AG09319 (cell line): ENCODE data around the gene GRAP2.

Experiments used
- DNase-seq: peaks from one replicate; pipeline ENCODE4 v3.0.0-alpha.2; 2010; ENCODE audit warnings: low read depth; ENCODE audit errors: extremely low read depth
- TF ChIP-seq, protein P1 (sequence below): IDR thresholded peaks from 2 replicates; pipeline ENCODE4 v1.5.1; 2011; ENCODE audit warnings: low read depth, mild to moderate bottlenecking, inconsistent platforms, low read length, moderate library complexity

GRAP2 gene

GRCh38 chr22:40007853-40008710 is 107.2 kb downstream of the GRAP2 start:
- no peak for DNase-seq
- TF ChIP-seq, protein P1, sequence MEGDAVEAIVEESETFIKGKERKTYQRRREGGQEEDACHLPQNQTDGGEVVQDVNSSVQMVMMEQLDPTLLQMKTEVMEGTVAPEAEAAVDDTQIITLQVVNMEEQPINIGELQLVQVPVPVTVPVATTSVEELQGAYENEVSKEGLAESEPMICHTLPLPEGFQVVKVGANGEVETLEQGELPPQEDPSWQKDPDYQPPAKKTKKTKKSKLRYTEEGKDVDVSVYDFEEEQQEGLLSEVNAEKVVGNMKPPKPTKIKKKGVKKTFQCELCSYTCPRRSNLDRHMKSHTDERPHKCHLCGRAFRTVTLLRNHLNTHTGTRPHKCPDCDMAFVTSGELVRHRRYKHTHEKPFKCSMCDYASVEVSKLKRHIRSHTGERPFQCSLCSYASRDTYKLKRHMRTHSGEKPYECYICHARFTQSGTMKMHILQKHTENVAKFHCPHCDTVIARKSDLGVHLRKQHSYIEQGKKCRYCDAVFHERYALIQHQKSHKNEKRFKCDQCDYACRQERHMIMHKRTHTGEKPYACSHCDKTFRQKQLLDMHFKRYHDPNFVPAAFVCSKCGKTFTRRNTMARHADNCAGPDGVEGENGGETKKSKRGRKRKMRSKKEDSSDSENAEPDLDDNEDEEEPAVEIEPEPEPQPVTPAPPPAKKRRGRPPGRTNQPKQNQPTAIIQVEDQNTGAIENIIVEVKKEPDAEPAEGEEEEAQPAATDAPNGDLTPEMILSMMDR: no peak

GRCh38 chr22:40008726-40009291 is 107.9 kb downstream of the GRAP2 start:
- TF ChIP-seq, protein P1: no peak
- no peak for DNase-seq

- DNase-seq: no peak
- TF ChIP-seq, protein P1: no peak
Observed at GRCh38 chr22:40009292-40009774, 108.4 kb downstream of the GRAP2 start.

- TF ChIP-seq, protein P1: no peak
- no peak for DNase-seq
Observed at GRCh38 chr22:40009951-40010671, 109.2 kb downstream of the GRAP2 start.

GRCh38 chr22:40010746-40011145 is 109.9 kb downstream of the GRAP2 start:
- DNase-seq: no peak
- TF ChIP-seq, protein P1: no peak

- TF ChIP-seq, protein P1: no peak
- DNase-seq: no peak
Observed at GRCh38 chr22:40014667-40015248, 113.9 kb downstream of the GRAP2 start.
